Uterus (tissue), 4 donors: ENCODE data around the gene TMEM14A. TPM values are rescaled to one million over a fixed set of nuclear protein-coding genes. Genes with fewer than 3 reads are reported as not detected.

ENCODE experiments used
- DNase-seq, 2 donors: peaks; one replicate each; pipeline ENCODE4 v3.0.0-alpha.2; 2019 to 2020
- H3K27ac ChIP-seq, 2 donors: fragments of 200-600 bp; sonication (generic); 1 replicate in 1 of 2; 2 replicates in 1 of 2; pipeline ENCODE4 v1.5.1; 2016 to 2018
- H3K27me3 ChIP-seq, 2 donors: fragments of 200-600 bp; sonication (generic); one replicate each; pipeline ENCODE4 v1.5.1; 2018 to 2019; ENCODE audit warnings: control low read depth in 1 of 2
- H3K36me3 ChIP-seq, 2 donors: fragments of 200-600 bp; sonication (generic); one replicate each; pipeline ENCODE4 v1.5.1; 2019; ENCODE audit warnings: control low read depth in 1 of 2
- H3K4me1 ChIP-seq, 2 donors: fragments of 200-600 bp; sonication (generic); one replicate each; pipeline ENCODE4 v1.5.1; 2018 to 2019; ENCODE audit warnings: control low read depth in 1 of 2
- H3K4me3 ChIP-seq, 2 donors: fragments of 200-600 bp; sonication (generic); 1 replicate in 1 of 2; 2 replicates in 1 of 2; pipeline ENCODE4 v1.5.1; 2018 to 2019; ENCODE audit warnings: mild to moderate bottlenecking in 1 of 2
- H3K9me3 ChIP-seq, 2 donors: fragments of 200-600 bp; sonication (generic); one replicate each; pipeline ENCODE4 v1.5.1; 2019; ENCODE audit warnings: control low read depth in 1 of 2
- CTCF ChIP-seq, 4 experiments: fragments of 200-600 bp in 2 of 4; fragments of 450-650 bp in 2 of 4; sonication (generic) in 2 of 4; IDR thresholded peaks; one replicate each; pipeline ENCODE4 v1.5.1; 2016 to 2019; ENCODE audit warnings: antibody characterized with exemption in 4 of 4, mild to moderate bottlenecking in 2 of 4, moderate library complexity in 1 of 4
- POLR2A ChIP-seq, 2 donors: fragments of 450-650 bp; IDR thresholded peaks; one replicate each; pipeline ENCODE4 v1.6.1; 2016; ENCODE audit warnings: antibody characterized with exemption in 2 of 2, mild to moderate bottlenecking in 1 of 2, moderate library complexity in 1 of 2
- intact Hi-C: fragments of 100-400 bp; cut with DNase I; formaldehyde crosslinking; loops from one replicate; pipeline ENCODE4 v1.15.1; 2023; ENCODE audit warnings: low total_unique reads
- small RNA-seq: library from RNA; depleted of rRNA; stranded (forward); fragments of <200 nt; gene quantifications from one replicate; pipeline ENCODE3, GENCODE V24; 2016
- total RNA-seq, 4 donors: library from RNA; depleted of rRNA in 3 of 4; stranded (reverse); fragments of >200 nt in 3 of 4; gene quantifications; one replicate each; pipeline versions ENCODE4 v1.1.0 to v1.2.4, GENCODE V29; 2014 to 2023
- donor health status: DM: yes; HTN: yes; CAD: no.

Gene TMEM14A
- total RNA-seq, 4 donors from 2014 or later, result 9.5 to 65.0 (median 32.8) TPM

GRCh38 chr6:52735071-52735470 is 64.2 kb downstream of the TMEM14A start:
- no peak for DNase-seq
- Histone ChIP-seq H3K4me3 (no peak overlapping the region), H3K27me3 (no peaks in the 10 kb centered on the region), H3K9me3 (no peaks in the 10 kb centered on the region), H3K36me3 (no peaks in the 10 kb centered on the region), H3K4me1 (no peaks in the 10 kb centered on the region), H3K27ac (no peak overlapping the region)
- TF ChIP-seq POLR2A (IDR thresholded peaks at IDR 0.05) (no peak), CTCF (IDR thresholded peaks at IDR 0.05) (no peak)
- intact Hi-C loops, result no loop called here

GRCh38 chr6:52736145-52736544 is 65.2 kb downstream of the TMEM14A start:
- no peak for DNase-seq
- intact Hi-C loops, result no loop called here
- no peaks in the 10 kb centered on the region for H3K4me1 ChIP-seq

More at GRCh38 chr6:52736145-52736544, 65.2 kb downstream of the TMEM14A start:
- Histone ChIP-seq H3K9me3 (no peaks in the 10 kb centered on the region), H3K27me3 (no peaks in the 10 kb centered on the region), H3K36me3 (no peaks in the 10 kb centered on the region), H3K4me3 (no peak overlapping the region), H3K27ac (no peak overlapping the region)
- no peak for TF ChIP-seq CTCF (IDR thresholded peaks at IDR 0.05)
- TF ChIP-seq POLR2A (IDR thresholded peaks at IDR 0.05), result no peak

Small RNA genes lying within 50 kb of the gene (small RNA-seq; reads per million reads assigned to genes)
- not detected for gene AL109918.2

Other genes starting within 250 kb of the TMEM14A start
- gene TRAM2, start 94.1 kb upstream of the TMEM14A start, total RNA-seq, result 10 to 100 TPM in 2 of 4 donors, 1 to 10 TPM in 2; 3.8 to 33.2 (median 17.6) TPM
- gene GSTA2, start 92.4 kb downstream of the TMEM14A start, total RNA-seq, result not detected
- gene GSTA1, start 132.7 kb downstream of the TMEM14A start, total RNA-seq, result under 1 TPM in 2 of 4 donors, not detected in 2; 0.90 to 0.95 TPM
- not detected for gene GSTA5, start 169.7 kb downstream of the TMEM14A start, total RNA-seq
- under 1 TPM in 2 of 4 donors, not detected in 2; 0.35 to 0.98 TPM for gene GSTA3, start 238.6 kb downstream of the TMEM14A start, total RNA-seq